Effector memory CD4-positive, alpha-beta T cell (primary cell): ENCODE measurements around the gene CACNA2D3.

Source experiments
- DNase-seq, 3 donors: peaks; one replicate each; pipeline ENCODE4 v3.0.0-alpha.2; 2020
- H3K27ac ChIP-seq: 2 replicates; pipeline ENCODE4 v1.7.0; 2013; ENCODE audit warnings: mild to moderate bottlenecking, low read length, moderate library complexity; ENCODE audit not compliant: insufficient read depth, poor library complexity, severe bottlenecking
- H3K27me3 ChIP-seq: replicated peaks from 2 replicates; pipeline ENCODE4 v1.7.0; 2013; ENCODE audit warnings: mild to moderate bottlenecking, low read length; ENCODE audit not compliant: insufficient read depth, control insufficient read depth, poor library complexity, severe bottlenecking
- H3K36me3 ChIP-seq: 2 replicates; pipeline ENCODE4 v1.7.0; 2013; ENCODE audit warnings: mild to moderate bottlenecking, low read length, moderate library complexity; ENCODE audit not compliant: control insufficient read depth, insufficient read depth
- H3K4me1 ChIP-seq: 2 replicates; pipeline ENCODE4 v1.7.0; 2013; ENCODE audit warnings: low read length, mild to moderate bottlenecking; ENCODE audit not compliant: control insufficient read depth, insufficient read depth, poor library complexity, severe bottlenecking
- H3K4me3 ChIP-seq: 2 replicates; pipeline ENCODE4 v1.7.0; 2013; ENCODE audit warnings: low read length, low read depth, mild to moderate bottlenecking; ENCODE audit not compliant: insufficient read depth, poor library complexity, severe bottlenecking
- H3K9me3 ChIP-seq: 2 replicates; pipeline ENCODE4 v1.7.0; 2013; ENCODE audit warnings: mild to moderate bottlenecking, low read length, moderate library complexity; ENCODE audit not compliant: control insufficient read depth

CACNA2D3 gene

DNA sequence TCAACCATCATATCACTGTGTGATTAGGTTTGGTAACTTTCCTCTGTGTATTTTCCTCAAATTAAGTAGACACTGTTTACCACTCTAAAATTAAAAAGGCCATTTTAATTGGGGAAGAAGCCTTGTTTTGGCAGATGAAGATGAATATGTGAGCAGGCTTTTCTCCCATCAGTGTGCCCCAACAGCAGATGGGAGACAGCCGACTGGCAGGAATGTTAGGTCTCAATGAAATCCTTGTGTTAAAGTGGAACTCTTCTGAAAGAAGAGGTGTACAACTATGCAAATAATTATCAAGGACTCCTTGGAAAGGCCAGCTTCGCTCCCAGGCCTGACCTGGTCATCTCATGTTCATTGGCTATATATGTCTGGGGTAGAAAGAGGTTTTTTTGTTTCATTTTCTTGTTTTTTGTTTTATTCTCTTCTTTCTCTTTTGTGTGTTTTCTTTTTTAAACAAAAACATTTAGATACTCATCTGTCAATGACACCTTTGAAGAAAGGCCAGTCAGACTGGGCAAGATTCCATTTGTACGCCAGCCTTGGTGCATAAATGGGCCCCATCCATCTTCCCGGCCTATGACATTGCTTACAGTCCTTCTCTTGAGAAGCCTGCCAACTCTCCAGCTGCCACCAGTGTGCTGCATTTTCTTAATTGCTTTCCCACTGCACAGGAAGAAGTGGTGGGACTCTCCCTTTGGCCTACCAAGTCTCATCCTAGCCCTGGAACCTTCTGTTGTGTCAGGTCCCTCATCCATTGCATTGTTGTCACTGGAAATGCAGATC, 779.7 kb downstream of the CACNA2D3 start:
- Histone ChIP-seq H3K4me3 (no peak overlapping the region), H3K4me1 (no peaks in the 10 kb centered on the region), H3K27me3 (no peaks in the 10 kb centered on the region), H3K9me3 (no peaks in the 10 kb centered on the region), H3K27ac (no peak overlapping the region), H3K36me3 (no peaks in the 10 kb centered on the region)
- DNase-seq, result no peak

DNA sequence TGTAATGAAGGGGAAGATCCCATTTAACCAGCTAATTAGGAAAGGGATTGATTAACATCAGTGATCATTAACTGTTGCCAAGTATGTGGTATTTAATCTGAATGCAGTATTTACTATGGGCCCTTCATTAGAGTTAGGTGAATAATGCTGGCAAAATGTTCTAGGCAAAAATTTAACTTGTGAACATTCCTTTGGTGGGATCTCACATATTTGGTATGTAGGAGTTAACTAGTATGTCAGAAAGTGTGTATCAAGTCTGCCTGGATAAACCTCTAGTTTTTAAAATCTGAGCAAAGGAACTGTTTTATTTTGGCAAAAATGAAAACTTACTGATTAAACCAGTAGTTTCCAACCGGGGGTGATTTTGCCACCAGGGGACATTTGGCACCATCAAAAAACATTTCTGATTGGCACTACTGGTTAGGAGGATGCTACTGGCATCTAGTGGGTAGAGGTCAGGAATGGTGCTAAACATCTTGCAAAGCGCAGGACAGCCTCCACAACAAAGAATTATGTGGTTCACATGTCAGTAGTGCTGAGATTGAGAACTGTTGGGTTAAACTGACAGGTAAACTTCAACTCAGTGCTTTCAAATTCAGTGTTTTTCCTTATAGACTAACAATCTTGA, 783.0 kb downstream of the CACNA2D3 start:
- Histone ChIP-seq H3K36me3 (no peaks in the 10 kb centered on the region), H3K9me3 (no peaks in the 10 kb centered on the region), H3K27me3 (no peaks in the 10 kb centered on the region), H3K27ac (no peak overlapping the region), H3K4me3 (no peak overlapping the region), H3K4me1 (no peaks in the 10 kb centered on the region)
- no peak for DNase-seq

- no peaks in the 10 kb centered on the region for H3K36me3 ChIP-seq
- no peak overlapping the region for H3K27ac ChIP-seq
- H3K4me1 ChIP-seq, result no peaks in the 10 kb centered on the region
- no peak overlapping the region for H3K4me3 ChIP-seq
- no peaks in the 10 kb centered on the region for H3K9me3 ChIP-seq
- DNase-seq, result no peak
- no peaks in the 10 kb centered on the region for H3K27me3 ChIP-seq
Measured at GRCh38 chr3:54905920-54906319, 783.6 kb downstream of the CACNA2D3 start.

DNA sequence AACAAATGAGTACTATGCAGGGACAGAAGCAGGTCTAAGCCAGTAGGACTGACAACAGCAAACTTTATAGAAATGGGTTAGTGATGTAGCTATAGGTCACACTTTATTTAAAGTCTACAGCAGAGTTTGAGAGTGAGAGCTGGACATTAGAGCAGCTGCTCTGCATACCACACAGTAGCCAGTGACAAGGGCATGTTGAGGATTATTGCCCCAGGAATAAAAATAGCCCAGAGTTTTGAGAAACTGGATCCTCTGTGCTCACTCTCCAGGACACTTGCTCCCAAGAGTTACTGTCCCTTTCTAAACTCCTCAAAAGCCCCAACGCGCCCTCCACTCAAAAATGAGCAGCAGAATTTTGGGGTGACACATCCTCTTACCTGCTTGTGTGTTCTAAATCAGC, 784.4 kb downstream of the CACNA2D3 start:
- H3K9me3 ChIP-seq, result no peaks in the 10 kb centered on the region
- no peak overlapping the region for H3K4me3 ChIP-seq
- H3K27me3 ChIP-seq, result no peaks in the 10 kb centered on the region
- no peaks in the 10 kb centered on the region for H3K36me3 ChIP-seq
- H3K27ac ChIP-seq, result no peak overlapping the region
- no peak for DNase-seq
- H3K4me1 ChIP-seq, result no peaks in the 10 kb centered on the region

- Histone ChIP-seq H3K27ac (no peak overlapping the region), H3K27me3 (no peaks in the 10 kb centered on the region), H3K4me3 (no peak overlapping the region), H3K9me3 (no peaks in the 10 kb centered on the region), H3K4me1 (no peaks in the 10 kb centered on the region), H3K36me3 (no peaks in the 10 kb centered on the region)
- DNase-seq, result no peak
Measured at GRCh38 chr3:54909191-54909590, 786.8 kb downstream of the CACNA2D3 start.

GRCh38 chr3:54914180-54914579, 791.8 kb downstream of the CACNA2D3 start:
- Histone ChIP-seq H3K9me3 (no peaks in the 10 kb centered on the region), H3K4me3 (no peak overlapping the region), H3K36me3 (no peaks in the 10 kb centered on the region), H3K4me1 (no peaks in the 10 kb centered on the region), H3K27me3 (no peaks in the 10 kb centered on the region), H3K27ac (no peak overlapping the region)
- DNase-seq, result no peak

GRCh38 chr3:54915181-54915580, 792.8 kb downstream of the CACNA2D3 start:
- no peak for DNase-seq
- Histone ChIP-seq H3K27ac (no peak overlapping the region), H3K4me1 (no peaks in the 10 kb centered on the region), H3K27me3 (no peaks in the 10 kb centered on the region), H3K36me3 (no peaks in the 10 kb centered on the region), H3K4me3 (no peak overlapping the region), H3K9me3 (no peaks in the 10 kb centered on the region)

GRCh38 chr3:54915976-54916375, 793.6 kb downstream of the CACNA2D3 start:
- Histone ChIP-seq H3K9me3 (no peaks in the 10 kb centered on the region), H3K4me3 (no peak overlapping the region), H3K27me3 (no peaks in the 10 kb centered on the region), H3K4me1 (no peaks in the 10 kb centered on the region), H3K36me3 (no peaks in the 10 kb centered on the region), H3K27ac (no peak overlapping the region)
- no peak for DNase-seq

DNA sequence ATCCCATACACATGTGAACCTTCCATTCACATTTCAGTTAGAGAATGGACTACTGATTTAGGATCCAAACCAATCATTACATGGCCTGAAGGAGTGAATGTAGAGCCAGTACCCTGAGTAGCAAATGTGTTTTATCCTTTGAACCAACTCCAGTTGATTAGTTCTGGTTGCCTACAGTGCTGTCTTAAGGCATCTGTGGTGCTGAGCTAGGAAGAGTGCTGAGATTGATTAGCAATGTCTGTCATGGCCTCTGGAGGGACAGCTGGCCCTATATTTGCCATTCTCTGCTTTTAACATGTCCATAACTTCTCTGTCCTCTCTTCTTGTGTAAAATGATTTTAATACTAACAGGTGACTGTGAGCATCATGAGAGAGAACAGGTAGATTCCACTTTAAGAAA, 794.4 kb downstream of the CACNA2D3 start:
- no peaks in the 10 kb centered on the region for H3K36me3 ChIP-seq
- H3K27me3 ChIP-seq, result no peaks in the 10 kb centered on the region
- no peaks in the 10 kb centered on the region for H3K4me1 ChIP-seq
- no peaks in the 10 kb centered on the region for H3K9me3 ChIP-seq
- no peak for DNase-seq
- H3K27ac ChIP-seq, result no peak overlapping the region
- no peak overlapping the region for H3K4me3 ChIP-seq

GRCh38 chr3:54917174-54917573, 794.8 kb downstream of the CACNA2D3 start:
- DNase-seq, result no peak
- Histone ChIP-seq H3K9me3 (no peaks in the 10 kb centered on the region), H3K27ac (no peak overlapping the region), H3K4me3 (no peak overlapping the region), H3K4me1 (no peaks in the 10 kb centered on the region), H3K36me3 (no peaks in the 10 kb centered on the region), H3K27me3 (no peaks in the 10 kb centered on the region)
